Heart left ventricle (tissue), 16 donors: Measurements from ENCODE around the gene FDXR. TPM values are rescaled to one million over a fixed set of nuclear protein-coding genes. Genes with fewer than 3 reads are reported as not detected.

Source experiments
- ATAC-seq, 4 donors: fragments of 200-7000 bp; cut with Tn5 transposase; one replicate each; pipeline ENCODE4 v1.9.1; 2020 to 2022; ENCODE audit warnings: moderate library complexity in 4 of 4, mild to moderate bottlenecking in 3 of 4, moderate number of reproducible peaks in 1 of 4
- DNase-seq, 5 donors: peaks; one replicate each; pipeline ENCODE4 v3.0.0-alpha.2; 2020
- H3K27ac ChIP-seq, 12 donors: fragments of 200-600 bp; sonication (generic) in 4 of 12; one replicate each; pipeline versions ENCODE4 v1.5.0 to v1.8.0; 2016 to 2022; ENCODE audit warnings: mild to moderate bottlenecking in 2 of 12
- H3K27me3 ChIP-seq, 9 donors: fragments of 200-600 bp; sonication (generic) in 2 of 9; one replicate each; pipeline versions ENCODE4 v1.5.1 to v1.8.0; 2016 to 2022; ENCODE audit warnings: mild to moderate bottlenecking in 3 of 9
- H3K36me3 ChIP-seq, 9 donors: fragments of 200-600 bp; sonication (generic) in 2 of 9; one replicate each; pipeline versions ENCODE4 v1.5.0 to v1.8.0; 2018 to 2022; ENCODE audit warnings: mild to moderate bottlenecking in 2 of 9
- H3K4me1 ChIP-seq, 12 donors: fragments of 200-600 bp; sonication (generic) in 4 of 12; one replicate each; pipeline versions ENCODE4 v1.5.0 to v1.8.0; 2016 to 2022; ENCODE audit warnings: mild to moderate bottlenecking in 3 of 12
- H3K4me3 ChIP-seq, 12 donors: fragments of 200-600 bp; sonication (generic) in 4 of 12; one replicate each; pipeline versions ENCODE4 v1.5.0 to v1.8.0; 2017 to 2022; ENCODE audit warnings: mild to moderate bottlenecking in 9 of 12, moderate library complexity in 4 of 12
- H3K9me3 ChIP-seq, 12 donors: fragments of 200-600 bp; sonication (generic) in 4 of 12; one replicate each; pipeline versions ENCODE4 v1.5.0 to v1.8.0; 2016 to 2022; ENCODE audit warnings: mild to moderate bottlenecking in 1 of 12
- CTCF ChIP-seq, 12 donors: fragments of 200-600 bp; sonication (generic) in 4 of 12; IDR thresholded peaks; one replicate each; pipeline versions ENCODE4 v1.5.0 to v1.8.0; 2018 to 2022; ENCODE audit warnings: antibody characterized with exemption in 12 of 12, mild to moderate bottlenecking in 5 of 12
- POLR2A ChIP-seq, 2 donors: fragments of 450-650 bp; IDR thresholded peaks; one replicate each; pipeline ENCODE4 v1.6.1; 2017; ENCODE audit warnings: antibody characterized with exemption in 2 of 2, mild to moderate bottlenecking in 2 of 2, moderate library complexity in 2 of 2
- WGBS, 4 donors: extraction: QIAGEN DNeasy Blood & Tissue Kit in 2 of 4; methylation state at CpG; one replicate each; pipeline versions ENCODE4 v1.1.5 to v1.1.7; 2013 to 2018; 5-methylcytosine and 5-hydroxymethylcytosine counted together
- intact Hi-C, 10 donors: fragments of 100-400 bp; cut with DNase I; formaldehyde crosslinking; loops; one replicate each; pipeline versions ENCODE4 v1.11.1 to v1.14.2; 2022
- polyA plus RNA-seq, 2 donors: library from polyadenylated mRNA; stranded (reverse); fragments of 200-250 nt; gene quantifications; one replicate each; pipeline ENCODE4 v1.2.3, GENCODE V29; 2013
- total RNA-seq, 9 donors: library from RNA; depleted of rRNA in 2 of 9; stranded (reverse); fragments of >200 nt in 2 of 9; fragmentation: NEBNext Ultra II Directional in 3 of 9; extraction: Animal tissue kit (Norgen Biotek cat#: 25700) in 3 of 9; gene quantifications; one replicate each; pipeline versions ENCODE4 v1.1.0 to v1.2.4, GENCODE V29; 2016 to 2023
- donor health status: ischemic (EF 13 %, LVEDD 7.1; RV severe dilation, severe dysfunction).
- donor health status: healthy with polysubstance abuse.
- donor health status: DM: no; HTN: yes; CAD: no.
- donor health status: DM: no; HTN: no; CAD: no.
- donor health status: ischemic (EF 25% LVEDD 6.9; RV normal size, moderate dysfunction).
- donor health status: ischemic (EF 25% LVEDD 5.7; RV mildly dilated, moderate dysfunction).
- donor health status: healthy.
- donor health status: DM: yes; HTN: yes; CAD: no.
- donor health status: ischemic (EF 35%, LVEDD 5.7; RV mildly dilated, moderate dysfunction).
- donor health status: nonischemic (EF 11% LVEDD 7.7; RV severe dilation, severe dysfunction).
- donor health status: DM: yes; HTN: yes; CAD: no.
- donor health status: PGD.
- donor health status: ischemic (EF 29% LVEDD 5.4; RV normal size, mild dysfunction).
- donor health status: nonischemic (EF 23%, LVEDD 6.1; RV moderate dilation, normal function).

The FDXR gene
- total and polyA plus RNA-seq, 11 donors: 2.5 to 8.7 (median 4.7) TPM

DNA sequence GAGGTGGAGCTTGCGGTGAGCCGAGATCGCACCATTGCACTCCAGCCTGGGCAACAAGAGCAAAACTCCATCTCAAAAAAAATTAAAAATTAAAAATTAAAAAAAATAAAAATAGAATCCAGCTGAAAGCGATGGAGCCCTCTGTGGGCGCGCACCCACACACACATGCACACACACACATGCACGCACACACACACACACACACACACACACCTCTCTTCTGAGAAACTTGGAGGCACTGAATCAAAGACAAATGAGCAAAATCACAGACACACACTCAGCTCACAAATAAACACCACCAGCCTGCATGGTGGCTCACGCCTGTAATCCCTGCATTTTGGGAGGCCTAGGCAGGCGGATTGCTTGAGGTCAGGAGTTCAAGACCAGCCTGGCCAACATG is 30.2 kb upstream of the FDXR start:
- H3K4me3 ChIP-seq: no peak overlapping the region
- H3K36me3 ChIP-seq: no peaks in the 10 kb centered on the region
- H3K4me1 ChIP-seq: no peaks in the 10 kb centered on the region
- 84 to 93% (median 87%) methylated on average over 9 of the region's 9 CpGs for WGBS, 4 donors
- H3K27ac ChIP-seq: no peak overlapping the region
- peaks cover 0 to 18% (median 3%) of the 10 kb centered on the region in 9 donors for H3K27me3 ChIP-seq
- no peaks in the 10 kb centered on the region for H3K9me3 ChIP-seq
- TF ChIP-seq CTCF (IDR thresholded peaks at IDR 0.05): no peak
- no peak for TF ChIP-seq POLR2A (IDR thresholded peaks at IDR 0.05)
- no peak for ATAC-seq
- intact Hi-C loops: no loop called here
- no peak for DNase-seq

GRCh38 chr17:74901353-74902135 is 28.8 kb upstream of the FDXR start:
- H3K36me3 ChIP-seq: no peaks in the 10 kb centered on the region
- intact Hi-C loops: no loop called here
- DNase-seq (no peak), ATAC-seq (no peak)
- no peaks in the 10 kb centered on the region for H3K9me3 ChIP-seq
- peaks cover 0 to 19% (median 6%) of the 10 kb centered on the region in 9 donors for H3K27me3 ChIP-seq
- WGBS, 4 donors: 69 to 77% (median 71%) methylated on average over 13 to 14 of the region's 14 CpGs
- H3K4me1 ChIP-seq: no peaks in the 10 kb centered on the region
- H3K4me3 ChIP-seq: no peak overlapping the region
- TF ChIP-seq POLR2A (IDR thresholded peaks at IDR 0.05): no peak
- no peak for TF ChIP-seq CTCF (IDR thresholded peaks at IDR 0.05)
- no peak overlapping the region for H3K27ac ChIP-seq

- Histone ChIP-seq H3K4me1 (no peaks in the 10 kb centered on the region), H3K27ac (no peak overlapping the region), H3K9me3 (no peaks in the 10 kb centered on the region), H3K36me3 (no peaks in the 10 kb centered on the region), H3K27me3 (peaks cover 0 to 30% (median 11%) of the 10 kb centered on the region in 9 donors), H3K4me3 (no peak overlapping the region)
- TF ChIP-seq CTCF (IDR thresholded peaks at IDR 0.05) (no peak), POLR2A (IDR thresholded peaks at IDR 0.05) (no peak)
- DNase-seq (no peak), ATAC-seq (no peak)
- WGBS, 4 donors: 86 to 87% (median 87%) methylated on average over 8 of the region's 8 CpGs
- intact Hi-C loops: no loop called here
Measured at GRCh38 chr17:74900208-74900607, 27.4 kb upstream of the FDXR start.

DNA sequence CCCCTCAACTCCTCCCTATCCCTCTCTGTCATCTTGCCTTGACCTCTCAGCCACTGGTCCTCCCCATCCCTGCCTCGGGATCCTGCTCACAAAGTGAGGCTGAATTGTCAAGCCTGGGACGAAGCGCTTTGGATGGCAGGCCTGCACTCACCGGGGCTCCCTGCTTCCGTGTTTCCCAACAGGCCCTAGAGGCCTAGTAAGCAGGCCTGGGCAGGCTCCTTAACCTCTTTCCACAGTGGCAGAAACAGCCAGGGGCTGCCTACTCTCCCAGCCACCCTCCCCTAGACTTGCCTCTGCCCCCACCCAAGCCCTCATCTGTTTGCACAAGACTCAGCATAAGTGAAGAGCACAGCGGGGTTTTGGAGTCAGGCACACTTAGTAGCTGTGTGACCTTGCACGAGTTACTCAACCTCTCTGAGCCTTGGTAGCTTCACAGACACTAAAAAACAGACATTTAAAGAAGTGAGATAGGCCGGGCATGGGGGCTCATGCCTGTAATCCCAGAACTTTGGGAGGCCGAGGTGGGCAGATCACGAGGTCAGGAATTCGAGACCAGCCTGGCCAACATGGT is 25.7 kb upstream of the FDXR start:
- no peaks in the 10 kb centered on the region for H3K36me3 ChIP-seq
- peaks cover 0 to 5% (median 3%) of the 10 kb centered on the region in 12 donors for H3K4me1 ChIP-seq
- DNase-seq: no peak
- peaks cover 7 to 35% (median 21%) of the 10 kb centered on the region in 9 donors for H3K27me3 ChIP-seq
- ATAC-seq: no peak
- intact Hi-C loops: no loop called here
- 76 to 86% (median 82%) methylated on average over 11 of the region's 11 CpGs for WGBS, 4 donors
- H3K4me3 ChIP-seq: no peak overlapping the region
- no peaks in the 10 kb centered on the region for H3K9me3 ChIP-seq
- TF ChIP-seq POLR2A (IDR thresholded peaks at IDR 0.05): no peak
- no peak for TF ChIP-seq CTCF (IDR thresholded peaks at IDR 0.05)
- H3K27ac ChIP-seq: no peak overlapping the region
